Measurements from ENCODE around the gene TBC1D24.
"Not testable (repeated sequence)": the region's sequence is repeated elsewhere in the genome, so short reads cannot be mapped to it uniquely, and the experiment has no call there.

DNA sequence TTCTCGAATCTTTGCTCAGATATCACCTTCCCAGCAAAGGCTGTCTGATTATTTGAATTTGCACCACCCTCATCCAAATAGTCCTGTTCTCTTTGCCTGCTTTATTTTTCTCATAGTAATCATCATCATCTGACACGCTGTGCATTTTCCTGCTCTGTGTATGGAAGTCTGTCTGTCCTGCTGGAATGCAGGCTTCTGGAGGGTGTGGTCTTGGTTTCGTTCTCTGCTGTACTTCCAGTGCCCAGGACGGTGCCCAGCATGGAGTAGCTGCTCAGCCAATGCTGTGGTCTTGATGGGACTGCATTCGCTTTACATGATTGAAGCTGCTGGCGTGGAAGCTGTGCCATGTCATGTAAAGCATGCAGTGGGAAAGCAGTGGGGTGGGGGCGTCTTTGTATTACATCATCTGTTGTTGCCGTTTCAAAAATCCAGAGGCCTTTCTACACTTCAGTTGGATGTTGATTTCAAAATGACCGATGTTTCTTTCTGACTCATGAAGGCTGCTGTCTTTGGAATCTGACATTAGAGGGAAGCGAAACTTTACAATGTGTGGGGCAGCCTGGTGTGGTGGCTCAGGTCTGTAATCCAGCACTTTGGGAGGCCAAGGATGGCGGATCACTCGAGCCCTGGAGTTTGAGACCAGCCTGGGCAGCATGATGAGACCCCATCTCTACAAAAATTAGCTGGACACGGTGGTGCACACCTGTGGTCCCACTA lies 79.9 kb downstream of the TBC1D24 start:
- not testable (repeated sequence) for TF ChIP-seq RAD21 (IDR thresholded peaks at IDR 0.05; ENCODE audit: low read length); MEF2A (IDR thresholded peaks at IDR 0.05; ENCODE audit: borderline replicate concordance, low read depth); SIN3A (IDR thresholded peaks at IDR 0.05; ENCODE audit: borderline replicate concordance, low read depth, low read length); NRF1 (IDR thresholded peaks at IDR 0.05; ENCODE audit: low read depth, low read length); TAF1 (IDR thresholded peaks at IDR 0.05; ENCODE audit: borderline replicate concordance, low read depth, low read length); EP300 (IDR thresholded peaks at IDR 0.05; ENCODE audit: borderline replicate concordance in 1 of 2, low read depth in 1 of 2, low read length in 1 of 2); GABPA (IDR thresholded peaks at IDR 0.05; ENCODE audit: low read depth); ELF1 (IDR thresholded peaks at IDR 0.05); NFIC (IDR thresholded peaks at IDR 0.05; ENCODE audit: borderline replicate concordance); RCOR1 (IDR thresholded peaks at IDR 0.05; ENCODE audit: low read length); EZH2phosphoT487 (IDR thresholded peaks at IDR 0.05; ENCODE audit: borderline replicate concordance, low read depth)
- TF ChIP-seq, protein P1, sequence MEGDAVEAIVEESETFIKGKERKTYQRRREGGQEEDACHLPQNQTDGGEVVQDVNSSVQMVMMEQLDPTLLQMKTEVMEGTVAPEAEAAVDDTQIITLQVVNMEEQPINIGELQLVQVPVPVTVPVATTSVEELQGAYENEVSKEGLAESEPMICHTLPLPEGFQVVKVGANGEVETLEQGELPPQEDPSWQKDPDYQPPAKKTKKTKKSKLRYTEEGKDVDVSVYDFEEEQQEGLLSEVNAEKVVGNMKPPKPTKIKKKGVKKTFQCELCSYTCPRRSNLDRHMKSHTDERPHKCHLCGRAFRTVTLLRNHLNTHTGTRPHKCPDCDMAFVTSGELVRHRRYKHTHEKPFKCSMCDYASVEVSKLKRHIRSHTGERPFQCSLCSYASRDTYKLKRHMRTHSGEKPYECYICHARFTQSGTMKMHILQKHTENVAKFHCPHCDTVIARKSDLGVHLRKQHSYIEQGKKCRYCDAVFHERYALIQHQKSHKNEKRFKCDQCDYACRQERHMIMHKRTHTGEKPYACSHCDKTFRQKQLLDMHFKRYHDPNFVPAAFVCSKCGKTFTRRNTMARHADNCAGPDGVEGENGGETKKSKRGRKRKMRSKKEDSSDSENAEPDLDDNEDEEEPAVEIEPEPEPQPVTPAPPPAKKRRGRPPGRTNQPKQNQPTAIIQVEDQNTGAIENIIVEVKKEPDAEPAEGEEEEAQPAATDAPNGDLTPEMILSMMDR (IDR thresholded peaks at IDR 0.05), result not testable (repeated sequence)
- TF ChIP-seq, protein P2, sequence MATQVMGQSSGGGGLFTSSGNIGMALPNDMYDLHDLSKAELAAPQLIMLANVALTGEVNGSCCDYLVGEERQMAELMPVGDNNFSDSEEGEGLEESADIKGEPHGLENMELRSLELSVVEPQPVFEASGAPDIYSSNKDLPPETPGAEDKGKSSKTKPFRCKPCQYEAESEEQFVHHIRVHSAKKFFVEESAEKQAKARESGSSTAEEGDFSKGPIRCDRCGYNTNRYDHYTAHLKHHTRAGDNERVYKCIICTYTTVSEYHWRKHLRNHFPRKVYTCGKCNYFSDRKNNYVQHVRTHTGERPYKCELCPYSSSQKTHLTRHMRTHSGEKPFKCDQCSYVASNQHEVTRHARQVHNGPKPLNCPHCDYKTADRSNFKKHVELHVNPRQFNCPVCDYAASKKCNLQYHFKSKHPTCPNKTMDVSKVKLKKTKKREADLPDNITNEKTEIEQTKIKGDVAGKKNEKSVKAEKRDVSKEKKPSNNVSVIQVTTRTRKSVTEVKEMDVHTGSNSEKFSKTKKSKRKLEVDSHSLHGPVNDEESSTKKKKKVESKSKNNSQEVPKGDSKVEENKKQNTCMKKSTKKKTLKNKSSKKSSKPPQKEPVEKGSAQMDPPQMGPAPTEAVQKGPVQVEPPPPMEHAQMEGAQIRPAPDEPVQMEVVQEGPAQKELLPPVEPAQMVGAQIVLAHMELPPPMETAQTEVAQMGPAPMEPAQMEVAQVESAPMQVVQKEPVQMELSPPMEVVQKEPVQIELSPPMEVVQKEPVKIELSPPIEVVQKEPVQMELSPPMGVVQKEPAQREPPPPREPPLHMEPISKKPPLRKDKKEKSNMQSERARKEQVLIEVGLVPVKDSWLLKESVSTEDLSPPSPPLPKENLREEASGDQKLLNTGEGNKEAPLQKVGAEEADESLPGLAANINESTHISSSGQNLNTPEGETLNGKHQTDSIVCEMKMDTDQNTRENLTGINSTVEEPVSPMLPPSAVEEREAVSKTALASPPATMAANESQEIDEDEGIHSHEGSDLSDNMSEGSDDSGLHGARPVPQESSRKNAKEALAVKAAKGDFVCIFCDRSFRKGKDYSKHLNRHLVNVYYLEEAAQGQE (IDR thresholded peaks at IDR 0.05; ENCODE audit: low read depth, low read length), result not testable (repeated sequence)
